MM.1S (cell line): Measurements from ENCODE around the gene HELZ2.

ENCODE experiments used
- CTCF ChIP-seq: fragments of 300-600 bp; sonication (generic); IDR thresholded peaks from 2 replicates; pipeline ENCODE4 v1.5.1; 2016; ENCODE audit warnings: antibody characterized with exemption, low read length, mixed read lengths
- EZH2 ChIP-seq: fragments of 300-600 bp; sonication (generic); optimal IDR thresholded peaks from 2 replicates; pipeline ENCODE3; 2017; ENCODE audit warnings: low read depth, mild to moderate bottlenecking, antibody characterized with exemption, low read length, mixed read lengths
- EZH2phosphoT487 ChIP-seq: fragments of 300-600 bp; sonication (generic); IDR thresholded peaks from 2 replicates; pipeline ENCODE4 v1.6.1; 2018; ENCODE audit warnings: antibody characterized with exemption, low read length

GRCh38 chr20:63579017-63579694 is 5.1 kb upstream of the HELZ2 start:
- TF ChIP-seq EZH2phosphoT487, result no peak
- TF ChIP-seq CTCF, result no peak
- TF ChIP-seq EZH2, result no peak
